ENCODE results near the gene IGSF23.

DNA sequence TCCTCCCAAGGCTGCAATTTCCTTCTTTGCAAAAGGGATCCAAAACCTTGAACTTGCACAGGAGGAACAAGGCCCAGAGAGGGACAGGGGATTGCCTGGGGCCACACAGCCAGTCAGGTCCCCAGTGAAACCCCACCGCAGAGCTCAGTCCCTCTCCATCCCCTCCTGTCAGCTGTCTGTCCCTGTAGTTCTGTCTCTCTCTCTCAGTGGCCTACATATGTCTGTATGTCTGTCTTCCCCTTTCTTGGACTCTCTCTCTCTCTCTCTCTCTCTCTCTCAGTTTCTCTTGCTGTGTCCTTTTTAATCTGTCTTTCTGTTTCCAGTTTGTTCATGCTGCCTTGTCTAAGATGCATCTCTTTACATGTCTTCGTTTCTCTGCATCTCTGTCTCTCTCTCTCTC, 69.4 kb downstream of the IGSF23 start:
- TF ChIP-seq, protein P1, sequence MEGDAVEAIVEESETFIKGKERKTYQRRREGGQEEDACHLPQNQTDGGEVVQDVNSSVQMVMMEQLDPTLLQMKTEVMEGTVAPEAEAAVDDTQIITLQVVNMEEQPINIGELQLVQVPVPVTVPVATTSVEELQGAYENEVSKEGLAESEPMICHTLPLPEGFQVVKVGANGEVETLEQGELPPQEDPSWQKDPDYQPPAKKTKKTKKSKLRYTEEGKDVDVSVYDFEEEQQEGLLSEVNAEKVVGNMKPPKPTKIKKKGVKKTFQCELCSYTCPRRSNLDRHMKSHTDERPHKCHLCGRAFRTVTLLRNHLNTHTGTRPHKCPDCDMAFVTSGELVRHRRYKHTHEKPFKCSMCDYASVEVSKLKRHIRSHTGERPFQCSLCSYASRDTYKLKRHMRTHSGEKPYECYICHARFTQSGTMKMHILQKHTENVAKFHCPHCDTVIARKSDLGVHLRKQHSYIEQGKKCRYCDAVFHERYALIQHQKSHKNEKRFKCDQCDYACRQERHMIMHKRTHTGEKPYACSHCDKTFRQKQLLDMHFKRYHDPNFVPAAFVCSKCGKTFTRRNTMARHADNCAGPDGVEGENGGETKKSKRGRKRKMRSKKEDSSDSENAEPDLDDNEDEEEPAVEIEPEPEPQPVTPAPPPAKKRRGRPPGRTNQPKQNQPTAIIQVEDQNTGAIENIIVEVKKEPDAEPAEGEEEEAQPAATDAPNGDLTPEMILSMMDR (IDR thresholded peaks at IDR 0.05) = no peak
- TF ChIP-seq EZH2 (IDR thresholded peaks at IDR 0.05; ENCODE audit: borderline replicate concordance, insufficient read depth, low read depth, low read length, poor library complexity, severe bottlenecking) = no peak

All from B cell (primary cell).